GM18511 (cell line): Measurements from ENCODE around the gene LRRC26.

Experiments
- ATAC-seq: cut with Tn5 transposase; IDR thresholded peaks from one replicate; pipeline ENCODE4 v1.9.1; 2021; ENCODE audit warnings: mild to moderate bottlenecking, moderate library complexity; ENCODE audit not compliant: unreplicated experiment

Gene LRRC26

GRCh38 chr9:137184881-137185660, 15.2 kb upstream of the LRRC26 start:
- ATAC-seq, result no peak

- no peak for ATAC-seq
These were observed 14.2 kb upstream of the LRRC26 start for GRCh38 chr9:137183980-137184595.

GRCh38 chr9:137182836-137183235, 13.0 kb upstream of the LRRC26 start:
- no peak for ATAC-seq

DNA sequence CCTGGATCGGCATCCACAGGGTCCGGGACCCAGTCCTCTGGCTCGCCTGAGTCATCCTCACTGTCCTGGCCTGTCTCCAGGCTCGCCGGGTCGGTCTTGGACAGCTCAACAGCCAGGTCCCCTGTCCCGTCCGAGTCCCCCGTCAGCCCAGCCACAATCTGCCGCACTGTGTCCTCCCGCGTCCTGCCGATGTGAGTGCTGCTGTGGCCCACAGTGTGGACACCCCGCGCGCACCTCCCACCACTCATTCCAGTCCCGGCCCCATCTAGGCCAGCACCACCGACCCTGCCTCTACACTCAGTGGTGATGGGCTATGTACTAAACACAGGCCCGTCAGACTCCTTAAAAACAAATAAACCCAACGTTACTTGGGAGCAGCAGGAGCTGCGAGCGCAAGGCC, 11.8 kb upstream of the LRRC26 start:
- no peak for ATAC-seq

GRCh38 chr9:137180491-137180890, 10.6 kb upstream of the LRRC26 start:
- no peak for ATAC-seq

GRCh38 chr9:137179761-137180160, 9.9 kb upstream of the LRRC26 start:
- no peak for ATAC-seq

GRCh38 chr9:137178939-137179630, 9.2 kb upstream of the LRRC26 start:
- ATAC-seq, result no peak

GRCh38 chr9:137178201-137178938, 8.5 kb upstream of the LRRC26 start:
- no peak for ATAC-seq

- ATAC-seq, result no peak
These were observed 6.7 kb upstream of the LRRC26 start for GRCh38 chr9:137176302-137177182.

- ATAC-seq, result no peak
These were observed 5.6 kb upstream of the LRRC26 start for GRCh38 chr9:137175345-137175961.

GRCh38 chr9:137174722-137175293, 5.0 kb upstream of the LRRC26 start:
- no peak for ATAC-seq

GRCh38 chr9:137173796-137174664, 4.2 kb upstream of the LRRC26 start:
- no peak for ATAC-seq

GRCh38 chr9:137172901-137173795, 3.3 kb upstream of the LRRC26 start:
- no peak for ATAC-seq

- no peak for ATAC-seq
These were observed 1.5 kb upstream of the LRRC26 start for GRCh38 chr9:137171149-137171900.

DNA sequence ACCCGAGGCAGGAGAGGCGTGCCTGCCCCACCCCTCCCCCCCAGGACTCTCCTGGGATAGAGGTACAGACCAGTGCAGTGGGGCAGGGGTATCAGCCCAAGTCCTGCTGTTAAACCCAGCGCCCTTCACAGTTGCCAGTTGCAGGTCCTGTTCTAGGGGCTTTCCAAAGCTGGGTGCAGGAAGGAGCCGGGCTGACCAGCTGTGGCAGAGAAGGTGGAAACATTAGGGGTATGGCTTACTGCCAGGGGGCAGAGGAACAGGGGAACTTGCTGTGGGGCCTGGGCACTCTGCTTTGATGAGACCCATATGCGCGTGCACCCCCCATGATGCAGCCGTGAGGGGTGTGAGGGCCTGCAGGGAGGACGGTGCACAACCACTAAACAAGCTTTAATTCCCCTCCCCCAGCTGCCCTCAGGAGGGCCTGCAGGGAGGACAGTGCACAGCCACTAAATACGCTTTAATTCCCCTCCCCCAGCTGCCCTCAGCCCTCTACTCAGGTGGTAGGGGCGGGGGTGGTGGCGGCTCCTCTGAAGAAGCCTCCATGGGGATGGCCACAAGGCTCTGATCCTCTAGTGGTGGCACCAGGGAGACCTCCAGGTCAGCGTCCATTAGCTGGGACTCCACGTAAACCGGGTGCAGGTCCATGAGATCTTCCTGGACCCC, 766 bp upstream of the LRRC26 start:
- ATAC-seq, result no peak
